RPMI8226 (cell line): Measurements from ENCODE around the gene TP53AIP1.
A peak's percentile ranks its signal among the peaks of the same experiment; 100 is the strongest.

ENCODE experiments used
- DNase-seq: peaks from one replicate; pipeline ENCODE4 v3.0.0-alpha.2; 2015

TP53AIP1 gene

DNA sequence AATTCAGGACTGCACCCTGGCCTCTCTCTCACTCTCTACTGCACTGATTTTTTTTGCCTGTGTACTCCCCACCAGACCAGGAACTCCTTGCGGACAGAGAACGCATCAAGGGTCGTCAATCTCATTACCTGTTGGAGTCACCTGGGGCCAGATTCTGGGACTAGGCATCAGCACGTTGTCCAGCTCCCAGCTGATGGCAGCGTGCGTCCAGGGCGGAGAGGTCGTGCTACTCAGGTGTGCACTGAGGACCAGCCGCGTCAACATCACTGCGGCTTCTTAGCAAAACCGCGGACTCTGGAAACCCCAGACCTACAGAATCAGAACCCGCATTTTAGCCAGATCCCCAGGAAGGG lies 38.4 kb downstream of the TP53AIP1 start:
- no peak for DNase-seq

DNA sequence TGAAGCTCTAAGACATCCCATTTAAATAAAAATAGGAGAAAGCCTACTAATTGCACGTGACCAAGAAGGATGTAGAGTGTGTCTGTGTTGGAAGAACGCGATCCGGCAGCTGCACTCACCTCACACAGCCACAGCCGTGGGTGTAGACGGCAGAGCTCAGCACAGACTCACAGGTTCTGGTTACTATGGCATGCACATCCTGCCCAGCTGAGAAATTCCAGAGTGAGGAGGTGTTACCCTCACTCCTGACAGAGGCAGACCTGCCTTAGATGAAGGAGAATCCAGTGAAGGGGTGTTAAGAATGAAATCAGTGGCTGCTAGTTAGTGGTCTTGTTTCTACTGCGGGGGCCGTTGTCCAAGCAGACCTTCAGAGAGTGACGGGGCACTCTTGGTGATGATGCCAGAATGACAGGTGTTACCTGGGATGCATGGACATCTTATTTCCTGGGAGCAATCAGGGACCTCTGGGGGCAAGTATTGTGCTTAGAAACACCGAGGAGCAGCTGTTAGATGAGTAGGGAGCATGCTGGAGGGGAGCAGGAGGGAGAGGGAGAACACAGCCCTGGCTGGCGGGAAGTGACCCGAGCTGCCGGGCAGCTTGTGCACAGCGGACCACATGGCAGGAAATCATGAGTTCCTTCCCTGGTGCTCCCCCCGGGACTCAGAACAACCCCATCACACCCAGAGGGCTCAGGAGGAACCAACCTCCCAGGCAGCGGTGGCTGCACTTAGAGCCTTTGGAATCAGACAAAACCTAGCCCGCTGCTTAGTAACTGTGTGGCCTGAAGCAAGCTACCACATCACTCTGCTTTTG lies 39.2 kb downstream of the TP53AIP1 start:
- DNase-seq: no peak

DNA sequence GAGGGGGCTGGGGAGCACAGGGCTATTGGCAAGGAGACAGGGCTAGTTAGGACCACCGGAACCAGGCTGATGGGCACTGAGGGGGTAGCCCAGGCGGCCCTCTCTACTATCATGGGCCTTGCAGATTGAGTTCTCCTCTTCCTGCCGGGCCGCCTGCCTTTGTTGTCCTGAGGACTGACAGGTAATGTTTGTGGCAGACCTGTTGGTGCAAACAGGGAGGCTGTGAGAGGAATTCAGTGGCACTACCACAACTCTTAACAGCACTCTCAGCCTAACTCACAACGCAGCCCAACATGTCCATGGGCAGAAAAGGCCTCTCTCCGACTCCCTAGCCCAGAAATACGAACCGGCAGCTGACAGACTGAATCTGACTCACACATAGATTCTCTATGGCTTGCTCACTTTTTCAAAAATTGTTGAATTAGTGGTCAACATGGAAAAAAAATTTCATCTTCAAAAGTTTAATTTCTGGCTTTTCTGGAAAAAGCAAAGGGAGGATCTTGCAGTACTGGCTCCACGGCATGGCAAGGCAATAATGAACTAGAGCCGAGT lies 40.1 kb downstream of the TP53AIP1 start:
- DNase-seq: no peak

DNA sequence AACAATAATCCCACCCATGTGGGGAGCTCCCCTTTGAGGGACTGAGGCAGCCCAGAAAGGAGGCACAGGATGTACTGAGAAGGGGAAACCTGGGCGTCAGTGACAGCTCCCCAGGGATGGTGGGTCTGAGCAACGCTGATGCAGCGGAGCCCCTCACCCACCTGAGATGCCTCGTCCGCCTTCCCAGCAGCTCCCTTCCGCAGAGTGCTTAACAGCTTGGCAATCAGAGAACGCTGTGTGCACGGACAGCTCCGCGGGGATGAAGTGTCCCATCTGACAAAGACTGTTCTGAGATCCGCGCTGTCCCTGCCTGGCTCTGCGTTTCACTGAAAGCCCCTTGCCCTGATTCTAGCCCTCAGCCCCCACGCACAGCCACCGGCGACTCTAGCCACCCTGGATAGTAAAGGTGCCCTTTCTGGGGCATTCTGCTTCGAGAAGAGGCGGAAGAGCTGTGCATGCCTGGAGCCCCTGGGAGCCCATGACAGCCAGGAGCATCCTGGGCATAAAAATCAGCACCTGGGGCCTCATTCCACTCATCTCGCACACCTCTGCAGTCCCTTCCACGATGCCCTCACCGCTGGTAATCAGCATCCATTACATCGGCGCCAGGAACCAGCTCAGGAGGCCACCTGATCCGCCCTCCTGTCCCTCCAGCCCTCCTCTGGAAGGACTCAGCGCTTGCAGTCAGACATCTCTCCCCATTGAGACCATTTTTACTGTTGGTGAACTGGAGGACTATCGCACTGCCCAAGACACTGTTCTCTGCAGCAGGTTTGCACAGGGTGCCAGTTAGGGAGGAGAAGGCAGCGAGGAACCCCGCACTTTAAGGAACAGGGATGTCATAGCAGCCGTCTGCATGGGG lies 40.8 kb downstream of the TP53AIP1 start:
- no peak for DNase-seq

DNA sequence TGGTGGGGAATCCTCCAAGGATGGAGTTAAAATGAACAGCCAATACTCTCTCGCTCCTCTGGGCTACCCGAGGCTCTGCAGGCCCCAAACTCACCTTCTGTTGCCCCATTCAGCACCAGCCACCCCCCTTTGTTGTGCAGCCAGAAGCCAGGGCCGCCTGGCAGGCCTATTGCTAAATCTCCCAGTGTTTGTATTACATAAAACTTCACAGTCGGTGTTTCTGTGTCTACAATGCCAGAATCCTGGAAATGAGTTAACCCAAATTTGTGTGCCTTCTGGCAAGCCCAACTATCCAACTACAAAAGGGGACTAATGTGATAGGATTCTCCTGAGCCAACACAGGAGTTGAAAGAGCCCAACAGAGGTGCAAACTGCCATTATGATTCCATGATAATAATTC lies 42.2 kb downstream of the TP53AIP1 start:
- no peak for DNase-seq

DNA sequence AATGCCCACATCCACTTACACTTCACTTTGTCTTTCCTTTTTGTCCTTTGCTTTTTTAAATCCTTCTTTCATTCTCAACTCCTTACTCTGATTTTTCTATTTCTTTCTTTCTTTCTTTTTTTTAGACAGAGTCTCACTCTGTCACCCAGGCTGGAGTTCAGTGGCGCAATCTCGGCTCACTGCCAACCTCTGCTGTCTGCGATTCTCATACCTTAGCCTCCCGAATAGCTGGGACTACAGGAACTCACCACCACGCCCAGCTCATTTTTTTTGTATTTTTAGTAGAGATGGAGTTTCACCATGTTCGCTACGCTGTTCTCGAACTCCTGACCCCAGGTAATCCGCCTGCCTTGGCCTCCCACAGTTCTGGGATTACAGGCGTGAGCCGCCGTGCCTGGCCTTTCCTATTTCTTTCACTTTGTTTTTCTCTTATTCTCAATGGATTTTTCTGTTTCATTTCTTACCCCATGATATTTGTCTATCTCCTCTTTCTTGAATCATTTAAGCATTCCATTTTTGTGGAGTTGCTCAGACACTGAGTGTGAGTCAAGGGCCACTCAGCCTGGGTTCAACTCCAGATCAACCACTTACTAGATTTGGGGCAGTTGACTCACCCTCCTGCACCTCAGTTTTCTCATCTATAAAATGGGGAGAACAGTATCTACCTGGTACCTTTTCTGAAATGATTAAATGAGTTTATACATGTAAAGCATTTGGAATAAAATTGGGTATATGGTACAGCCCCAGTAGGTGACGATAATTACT lies 43.9 kb downstream of the TP53AIP1 start:
- DNase-seq: peak; percentile 38

DNA sequence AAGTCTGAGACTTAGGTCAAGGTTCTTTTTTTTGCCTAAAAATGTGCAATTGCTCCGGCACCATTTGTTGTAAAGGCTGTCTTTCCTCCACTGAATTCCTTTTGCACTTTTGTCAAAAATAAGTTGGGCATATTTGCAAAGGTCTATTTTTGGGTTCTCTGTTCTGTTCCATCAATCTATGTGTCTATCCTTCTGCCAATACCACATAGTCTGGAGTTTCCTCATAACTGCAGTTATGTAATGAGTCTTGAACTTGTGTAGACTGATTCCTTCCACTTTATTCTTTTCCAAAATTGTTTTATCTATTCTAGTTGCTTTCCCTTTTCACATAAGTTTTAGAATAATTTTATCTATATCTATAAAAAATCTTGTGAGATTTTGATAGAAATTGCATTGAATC lies 44.8 kb downstream of the TP53AIP1 start:
- DNase-seq: no peak

DNA sequence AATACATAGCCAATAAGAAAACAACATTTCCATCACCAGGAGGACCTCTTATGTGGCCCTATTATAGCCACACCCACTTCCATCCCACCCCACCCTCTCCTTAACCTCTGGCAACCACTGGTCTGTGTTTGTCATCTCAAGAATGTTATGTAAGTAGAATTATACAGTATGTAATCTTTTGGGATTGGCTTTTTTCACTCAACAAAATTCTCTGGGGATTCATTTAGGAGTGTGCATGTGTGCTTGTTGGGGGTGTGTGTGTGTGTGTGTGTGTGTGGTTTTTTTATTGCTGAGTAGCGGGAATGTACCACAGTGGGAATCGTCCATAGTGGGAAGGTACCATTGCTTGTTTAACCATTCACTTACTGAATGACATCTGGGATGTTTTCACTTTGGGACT lies 46.3 kb downstream of the TP53AIP1 start:
- DNase-seq: no peak

DNA sequence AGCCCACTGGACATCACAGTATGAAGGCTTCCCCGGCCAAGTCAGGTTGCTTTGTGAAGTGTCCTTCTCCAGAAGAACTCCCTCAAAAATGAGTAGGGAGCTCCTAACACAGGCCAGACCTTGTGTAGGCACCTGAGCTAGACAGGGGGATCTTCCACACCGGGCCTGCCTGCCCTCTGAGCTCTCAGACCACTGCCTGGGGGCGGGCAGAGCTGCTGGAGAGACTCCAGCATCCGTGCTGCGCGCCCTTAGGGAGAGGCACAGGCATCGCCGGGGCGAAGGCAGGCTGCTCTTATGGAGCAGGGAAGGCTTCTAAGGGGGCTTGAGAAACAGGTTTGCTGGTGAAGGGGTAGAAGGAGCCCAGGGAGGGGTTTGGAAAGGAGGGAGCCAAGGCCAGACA lies 47.1 kb downstream of the TP53AIP1 start:
- no peak for DNase-seq

DNA sequence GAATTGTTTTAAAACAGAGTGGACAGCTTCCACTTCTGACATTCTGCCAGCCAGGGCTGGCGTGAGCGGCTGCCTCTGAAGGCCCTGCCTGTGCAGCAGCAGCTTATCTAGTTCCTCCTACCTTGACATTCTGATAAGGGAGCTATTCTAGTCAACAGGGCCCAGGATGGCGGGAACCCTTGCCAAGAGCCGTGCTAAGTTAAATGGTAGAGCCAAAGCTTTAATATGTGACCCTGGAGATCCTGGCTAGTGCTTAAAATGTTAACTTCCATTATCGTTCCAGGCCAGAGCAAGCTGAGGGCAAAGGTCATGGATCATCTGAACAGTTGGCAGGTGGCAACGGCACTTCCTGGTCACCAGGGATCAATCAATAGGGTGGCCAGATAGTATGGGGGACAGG lies 48.0 kb downstream of the TP53AIP1 start:
- DNase-seq: peak; percentile 15

DNA sequence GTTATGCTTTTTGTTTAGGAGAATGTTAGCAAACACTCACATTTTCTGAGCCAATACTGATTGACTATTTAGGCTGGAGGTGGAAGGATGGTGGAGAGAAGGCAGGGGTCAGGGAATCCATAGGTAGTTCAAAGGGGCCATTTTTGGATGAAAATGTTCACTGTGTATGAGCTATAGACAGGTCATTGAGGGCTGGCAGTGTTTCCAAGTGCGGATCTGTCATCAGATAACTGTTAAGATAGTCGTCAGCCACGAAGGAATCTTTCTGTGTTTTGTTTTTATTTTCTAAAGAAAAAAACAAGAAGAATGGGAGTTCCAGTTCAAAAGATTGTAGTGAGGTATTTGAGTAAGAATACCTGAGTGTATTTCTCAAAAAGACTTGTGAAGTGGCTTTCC lies 48.4 kb downstream of the TP53AIP1 start:
- no peak for DNase-seq

DNA sequence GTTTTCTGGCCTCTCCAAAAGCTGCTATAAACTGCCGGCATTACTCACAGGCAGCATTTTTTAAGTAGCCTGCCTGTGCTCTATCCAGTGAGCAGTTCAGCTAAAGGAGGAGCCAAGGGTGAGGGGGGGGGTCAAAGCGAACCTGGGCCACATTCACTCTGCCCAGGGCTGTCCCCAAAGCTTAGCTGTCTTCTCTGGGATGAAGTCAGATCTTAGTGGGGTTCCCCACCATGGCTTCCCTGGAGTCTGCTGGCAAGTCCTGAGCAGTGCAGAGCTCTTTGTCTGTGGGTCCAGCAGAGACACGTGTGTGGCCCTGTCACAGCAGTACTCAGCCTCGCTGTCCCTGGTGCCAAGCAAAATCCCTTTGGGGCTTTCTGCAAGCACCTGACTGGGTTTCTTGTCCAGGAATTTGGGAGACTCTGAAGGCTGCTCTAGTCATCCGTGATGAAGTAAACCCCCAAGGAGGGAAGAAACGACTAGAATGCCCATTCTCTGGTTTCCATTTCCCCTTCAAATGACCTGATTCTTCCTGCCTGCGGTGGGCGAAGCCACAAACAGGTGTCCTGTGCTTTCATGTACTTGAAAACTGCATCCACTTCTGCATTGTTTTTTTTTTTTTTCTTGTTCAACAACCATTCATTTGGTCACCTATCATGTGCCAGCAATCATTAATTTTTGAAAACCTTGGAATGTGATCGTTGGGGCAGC lies 48.9 kb downstream of the TP53AIP1 start:
- DNase-seq: peak; percentile 56

DNA sequence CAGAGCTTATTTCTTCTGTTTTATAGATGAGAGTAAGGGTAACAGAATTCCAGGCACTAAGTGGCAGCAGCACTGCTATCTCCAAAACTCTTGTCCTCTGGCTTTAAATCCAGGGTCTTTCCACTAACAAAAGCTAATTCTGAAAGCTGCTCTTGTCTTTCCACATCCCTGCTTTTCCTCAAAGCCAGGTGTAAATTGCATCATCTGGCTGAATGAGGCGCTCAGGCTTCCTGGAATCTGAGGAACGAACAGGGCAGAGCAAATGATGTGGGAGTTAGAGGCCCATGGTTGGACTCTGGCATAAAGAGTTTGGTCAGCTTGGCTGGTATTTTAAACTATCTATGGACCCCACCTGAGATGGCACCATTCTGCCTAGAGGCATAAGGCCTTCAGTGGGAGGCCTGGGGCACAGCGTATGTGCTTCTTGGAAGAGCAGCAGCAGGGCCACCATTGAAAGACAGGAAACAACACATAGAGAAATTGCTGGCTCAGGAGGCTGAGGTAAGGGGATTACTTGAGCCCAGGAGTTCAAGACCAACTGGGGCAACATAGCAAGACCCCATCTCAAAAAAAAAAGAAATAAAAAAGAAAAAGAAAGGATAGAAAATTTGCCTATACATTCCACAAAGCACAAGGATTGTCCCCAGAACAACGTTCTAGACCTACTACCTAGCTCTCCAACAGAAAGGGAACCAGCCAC lies 49.7 kb downstream of the TP53AIP1 start:
- no peak for DNase-seq

DNA sequence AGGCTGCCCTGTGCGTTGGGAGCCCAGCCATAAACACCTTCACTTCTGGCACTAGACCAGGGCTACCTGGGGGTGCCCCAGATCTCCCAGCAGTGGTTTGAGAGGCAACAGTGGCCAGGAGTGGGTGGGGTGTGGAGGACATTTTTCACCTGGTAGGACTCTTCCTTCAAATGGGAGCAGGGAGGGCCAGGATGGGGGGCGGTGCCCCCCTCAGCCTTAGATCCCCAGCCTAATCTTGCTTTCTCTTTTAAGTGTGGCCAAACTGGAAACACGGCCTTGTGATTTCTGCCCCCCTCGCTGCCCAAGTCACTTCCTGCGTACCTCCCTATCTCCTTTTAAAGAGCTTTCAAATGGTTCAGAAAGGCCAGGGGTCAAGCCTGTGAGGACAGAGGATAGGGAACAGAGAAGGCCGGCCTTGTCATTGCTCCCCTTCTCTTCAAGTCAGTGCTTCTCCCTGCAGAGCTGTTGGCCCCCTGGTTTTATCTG lies 50.7 kb downstream of the TP53AIP1 start:
- no peak for DNase-seq

DNA sequence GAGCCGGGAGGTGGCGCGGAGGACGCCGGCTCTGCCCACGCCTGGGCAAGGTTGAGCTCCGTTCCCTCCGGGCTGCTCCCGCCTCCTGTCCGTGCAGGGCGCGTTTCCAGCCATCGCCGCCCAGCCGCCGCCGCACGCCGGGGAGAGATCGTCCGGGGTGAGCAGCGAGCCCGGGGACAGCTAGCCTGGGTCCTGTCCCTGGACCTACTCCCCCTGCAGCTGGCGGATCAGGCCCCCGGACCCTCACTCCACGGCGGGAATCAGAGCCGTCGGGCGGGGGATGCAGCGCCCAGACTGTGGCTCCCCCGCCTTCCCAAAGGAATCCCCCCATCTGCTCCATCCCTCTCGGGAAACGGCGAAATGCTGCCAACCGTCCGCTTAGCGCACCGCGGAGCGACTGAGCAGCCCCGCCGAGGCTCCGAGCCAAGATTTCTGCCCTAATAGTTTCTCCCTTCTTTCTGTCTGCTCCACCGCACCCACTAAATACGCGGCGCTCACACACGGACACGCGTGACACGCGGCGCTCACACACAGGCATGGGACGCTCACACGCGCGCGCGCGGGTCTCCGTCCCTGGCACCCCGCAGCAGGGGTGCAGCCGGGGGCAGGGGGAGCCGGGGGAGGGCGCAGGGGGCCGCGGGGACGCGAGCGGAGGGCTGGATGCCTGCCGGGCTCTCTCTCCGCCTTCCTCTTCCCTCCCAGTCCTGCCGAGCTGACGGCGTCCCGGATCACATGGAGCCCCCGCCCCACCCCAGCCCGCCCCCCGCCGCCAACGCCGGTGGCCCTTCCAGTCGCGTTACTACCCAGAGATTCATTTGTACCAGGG lies 51.9 kb downstream of the TP53AIP1 start, which contains the start of gene KCNJ5:
Gene KCNJ5 (plus strand): TSS at position 814 of the 826 bp plus-strand sequence. CDS start 19,918 bp downstream, outside the sequence.
- DNase-seq: no peak

DNA sequence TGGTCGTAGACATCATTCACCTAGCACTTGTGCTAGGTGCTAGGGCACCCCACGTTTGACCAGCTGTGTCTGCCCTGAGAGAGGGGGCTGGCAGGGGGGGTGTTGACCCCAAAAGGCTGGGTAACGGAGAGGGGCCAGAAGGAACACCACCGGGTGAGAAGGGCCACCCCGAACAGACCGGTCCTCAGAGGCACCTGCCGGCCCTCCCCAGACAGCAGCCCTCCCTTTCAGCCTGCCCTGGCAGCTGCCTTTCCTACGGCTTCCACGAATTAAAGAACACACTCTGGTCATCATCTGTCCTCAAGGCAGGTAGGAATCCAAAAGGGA lies 52.5 kb downstream of the TP53AIP1 start:
- no peak for DNase-seq

DNA sequence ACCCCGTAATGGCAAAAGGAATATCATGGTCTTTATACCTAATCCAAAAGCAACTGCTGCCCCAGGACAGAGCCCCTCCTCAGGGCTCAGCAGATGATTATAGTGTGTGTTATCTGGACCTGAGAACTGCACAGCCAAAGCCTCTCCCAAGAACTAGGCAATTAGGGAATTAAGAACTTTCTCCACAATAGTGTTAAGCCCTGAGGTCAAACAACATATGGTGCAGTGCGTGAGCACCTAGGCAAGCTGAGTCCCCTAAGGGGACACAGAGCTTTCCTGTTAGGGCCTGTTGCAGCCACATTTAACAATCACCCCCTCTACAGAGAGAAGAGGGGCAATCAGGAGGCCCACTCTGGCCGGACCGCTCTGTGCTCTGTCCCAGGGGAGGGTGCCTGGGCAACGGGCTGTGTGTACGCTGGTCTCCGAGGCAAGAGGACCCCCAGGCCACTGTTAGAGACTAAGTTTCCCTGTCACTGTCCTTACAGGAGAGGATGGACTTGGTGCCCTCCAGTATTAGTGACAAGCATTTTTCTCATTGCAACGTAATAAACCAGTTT lies 52.9 kb downstream of the TP53AIP1 start:
- DNase-seq: no peak

DNA sequence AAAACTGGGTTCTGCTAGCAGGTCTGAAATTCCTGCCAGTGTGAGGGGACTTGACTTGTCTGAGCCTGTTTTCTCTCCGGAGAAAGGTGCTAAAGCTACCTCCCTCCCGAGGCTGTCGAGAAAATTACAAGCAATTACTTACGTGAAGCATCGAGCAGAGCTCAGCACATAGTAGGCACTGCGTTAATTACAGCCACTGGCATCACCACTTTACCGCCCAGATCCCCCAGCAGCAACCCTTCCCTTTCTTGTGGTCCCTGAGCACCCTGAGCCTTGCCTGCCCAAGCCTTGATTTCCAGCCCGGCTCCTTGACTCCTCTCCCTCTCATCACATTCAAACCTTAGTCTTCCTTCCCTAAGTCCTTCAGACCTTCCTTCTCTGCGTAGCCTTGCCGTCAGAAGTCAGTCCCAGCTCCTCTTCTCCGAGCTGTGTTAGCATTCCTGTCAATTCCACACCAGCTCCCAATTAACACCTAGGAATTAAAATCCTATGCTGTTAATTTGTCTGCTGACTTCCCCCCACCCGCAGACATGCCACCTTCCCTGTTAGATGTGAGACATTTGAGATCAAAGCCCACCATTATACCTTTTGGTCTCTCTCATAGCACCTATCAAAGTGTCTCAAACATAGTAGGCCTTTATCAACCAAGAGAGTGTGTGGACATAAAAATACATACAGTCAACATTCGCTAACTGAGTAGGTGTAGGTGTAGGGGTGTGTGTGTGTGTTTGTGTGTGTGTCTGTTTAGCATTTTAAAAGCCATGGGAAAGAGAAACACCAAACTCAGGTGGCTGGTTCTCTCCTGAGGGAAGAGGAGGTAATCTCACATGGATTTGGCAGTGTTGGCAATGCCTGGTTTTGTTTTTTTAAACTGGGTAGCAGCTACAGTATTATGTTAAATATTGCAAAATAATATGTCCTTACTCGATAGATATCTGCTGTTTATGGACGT lies 54.4 kb downstream of the TP53AIP1 start:
- no peak for DNase-seq
